GM06990 (cell line): ENCODE data around the gene DHX35.

ENCODE experiments used
- DNase-seq: peaks from one replicate; pipeline ENCODE4 v3.0.0-alpha.2; 2011; ENCODE audit not compliant: insufficient read length; ENCODE audit errors: extremely low read depth
- H3K27me3 ChIP-seq: replicated peaks from 2 replicates; pipeline ENCODE4 v1.6.0; 2011; ENCODE audit warnings: low read length; ENCODE audit not compliant: control insufficient read depth, insufficient read depth
- H3K36me3 ChIP-seq: 2 replicates; pipeline ENCODE4 v1.5.1; 2011; ENCODE audit warnings: low read length; ENCODE audit not compliant: control insufficient read depth, insufficient read depth
- H3K4me3 ChIP-seq: replicated peaks from 2 replicates; pipeline ENCODE4 v1.5.1; 2011; ENCODE audit warnings: low read depth, mild to moderate bottlenecking, control low read depth, low read length
- CTCF ChIP-seq: IDR thresholded peaks from 2 replicates; pipeline ENCODE4 v1.5.1; 2011; ENCODE audit warnings: low read length, control low read depth, mild to moderate bottlenecking, inconsistent platforms; ENCODE audit not compliant: insufficient read depth, poor library complexity, severe bottlenecking

The DHX35 gene

GRCh38 chr20:39039261-39039660 lies 77.1 kb downstream of the DHX35 start:
- DNase-seq: no peak
- TF ChIP-seq CTCF: no peak
- Histone ChIP-seq H3K36me3 (peaks cover 31% of the 10 kb centered on the region), H3K4me3 (no peak overlapping the region), H3K27me3 (no peaks in the 10 kb centered on the region)

- no peak for TF ChIP-seq CTCF
- Histone ChIP-seq H3K4me3 (no peak overlapping the region), H3K27me3 (no peaks in the 10 kb centered on the region), H3K36me3 (peaks cover 31% of the 10 kb centered on the region)
- DNase-seq: no peak
Measured at GRCh38 chr20:39040116-39040515, 78.0 kb downstream of the DHX35 start.

GRCh38 chr20:39041067-39041466 lies 78.9 kb downstream of the DHX35 start:
- H3K4me3 ChIP-seq: no peak overlapping the region
- H3K36me3 ChIP-seq: peaks cover 28% of the 10 kb centered on the region
- DNase-seq: no peak
- no peaks in the 10 kb centered on the region for H3K27me3 ChIP-seq
- no peak for TF ChIP-seq CTCF

DNA sequence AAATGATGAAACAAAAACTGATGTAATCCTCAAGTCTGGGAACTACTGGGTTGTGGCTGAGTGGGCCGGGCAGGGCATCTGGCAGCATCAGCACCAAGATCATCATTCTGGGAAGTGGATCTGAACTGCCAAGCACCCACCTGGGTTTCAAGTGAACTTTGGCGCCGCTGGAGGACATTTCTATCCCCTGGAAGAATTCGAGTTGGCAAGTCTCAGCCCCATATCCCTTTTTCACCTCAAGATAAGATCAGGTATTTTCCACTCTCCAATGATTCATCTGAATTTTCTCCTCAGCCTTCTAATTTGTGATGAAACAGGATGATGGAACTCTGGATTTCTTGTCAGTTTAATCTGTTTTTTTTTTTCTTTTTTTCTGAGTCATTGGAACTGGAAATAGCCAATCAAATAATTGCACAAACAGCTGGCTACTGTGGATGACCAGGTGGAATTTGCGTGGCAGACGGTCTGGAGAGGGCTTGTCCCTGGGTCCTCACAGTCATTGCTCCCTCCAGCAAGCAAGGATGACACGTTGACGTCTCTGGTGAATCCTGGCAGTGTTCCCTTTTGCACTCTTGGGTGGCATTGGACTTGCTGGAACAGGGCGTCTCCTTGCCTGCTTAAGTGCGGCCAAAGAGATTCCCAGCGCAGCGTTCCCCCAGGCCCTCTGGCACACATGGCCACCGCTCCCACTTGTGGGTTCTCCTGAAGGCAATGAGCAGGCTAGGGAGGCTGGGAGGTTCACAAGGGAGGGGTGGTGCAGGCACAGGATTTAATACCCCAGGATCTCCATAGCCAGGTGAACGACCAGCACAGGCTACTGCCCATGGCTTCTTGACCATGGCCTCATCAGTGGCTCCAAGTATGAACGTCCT lies 80.4 kb downstream of the DHX35 start:
- Histone ChIP-seq H3K4me3 (no peak overlapping the region), H3K27me3 (no peaks in the 10 kb centered on the region), H3K36me3 (peaks cover 28% of the 10 kb centered on the region)
- no peak for TF ChIP-seq CTCF
- no peak for DNase-seq

GRCh38 chr20:39044501-39044900 lies 82.4 kb downstream of the DHX35 start:
- Histone ChIP-seq H3K4me3 (no peak overlapping the region), H3K27me3 (no peaks in the 10 kb centered on the region), H3K36me3 (peaks cover 16% of the 10 kb centered on the region)
- DNase-seq: no peak
- TF ChIP-seq CTCF: no peak

GRCh38 chr20:39045676-39046075 lies 83.5 kb downstream of the DHX35 start:
- H3K36me3 ChIP-seq: peaks cover 10% of the 10 kb centered on the region
- no peak for TF ChIP-seq CTCF
- H3K27me3 ChIP-seq: no peaks in the 10 kb centered on the region
- no peak overlapping the region for H3K4me3 ChIP-seq
- no peak for DNase-seq
